HL-60 (cell line): ENCODE data around the gene MORF4L1.
"Not testable (repeated sequence)": the region's sequence is repeated elsewhere in the genome, so short reads cannot be mapped to it uniquely, and the experiment has no call there.

Experiments
- DNase-seq, 2 experiments: peaks; one replicate each; pipeline ENCODE4 v3.0.0-alpha.2; 2010 to 2020; ENCODE audit warnings: low read depth in 1 of 2, low spot score in 1 of 2
- H3K27ac ChIP-seq: fragments of 250-450 bp; sonication (Bioruptor Pico); replicated peaks from 2 replicates; pipeline ENCODE4 v1.5.1; 2020; ENCODE audit warnings: mild to moderate bottlenecking, moderate library complexity
- H3K27me3 ChIP-seq: fragments of 250-450 bp; sonication (Bioruptor Pico); 2 replicates; pipeline ENCODE4 v1.5.1; 2021; ENCODE audit warnings: mild to moderate bottlenecking, moderate library complexity; ENCODE audit not compliant: insufficient read depth, poor library complexity, severe bottlenecking
- H3K4me3 ChIP-seq: replicated peaks from 2 replicates; pipeline ENCODE4 v1.5.1; 2011; ENCODE audit warnings: mild to moderate bottlenecking, control low read depth, low read length; ENCODE audit not compliant: insufficient read depth
- CTCF ChIP-seq: IDR thresholded peaks from one replicate; pipeline ENCODE4 v1.5.1; 2011; ENCODE audit warnings: low read length, control low read depth, inconsistent platforms; ENCODE audit not compliant: insufficient read depth
- GABPA ChIP-seq: IDR thresholded peaks from 2 replicates; pipeline ENCODE4 v1.6.1; 2012; ENCODE audit warnings: low read depth
- POLR2AphosphoS5 ChIP-seq: IDR thresholded peaks from 2 replicates; pipeline ENCODE4 v1.6.1; 2012; ENCODE audit warnings: low read depth
- SPI1 ChIP-seq: IDR thresholded peaks from 2 replicates; pipeline ENCODE4 v1.6.1; 2012; ENCODE audit warnings: low read depth, mild to moderate bottlenecking, borderline replicate concordance
- TF ChIP-seq, protein P1 (sequence below): IDR thresholded peaks from 2 replicates; pipeline ENCODE4 v1.6.1; 2012; ENCODE audit warnings: low read depth; ENCODE audit not compliant: insufficient replicate concordance

MORF4L1 gene

DNA sequence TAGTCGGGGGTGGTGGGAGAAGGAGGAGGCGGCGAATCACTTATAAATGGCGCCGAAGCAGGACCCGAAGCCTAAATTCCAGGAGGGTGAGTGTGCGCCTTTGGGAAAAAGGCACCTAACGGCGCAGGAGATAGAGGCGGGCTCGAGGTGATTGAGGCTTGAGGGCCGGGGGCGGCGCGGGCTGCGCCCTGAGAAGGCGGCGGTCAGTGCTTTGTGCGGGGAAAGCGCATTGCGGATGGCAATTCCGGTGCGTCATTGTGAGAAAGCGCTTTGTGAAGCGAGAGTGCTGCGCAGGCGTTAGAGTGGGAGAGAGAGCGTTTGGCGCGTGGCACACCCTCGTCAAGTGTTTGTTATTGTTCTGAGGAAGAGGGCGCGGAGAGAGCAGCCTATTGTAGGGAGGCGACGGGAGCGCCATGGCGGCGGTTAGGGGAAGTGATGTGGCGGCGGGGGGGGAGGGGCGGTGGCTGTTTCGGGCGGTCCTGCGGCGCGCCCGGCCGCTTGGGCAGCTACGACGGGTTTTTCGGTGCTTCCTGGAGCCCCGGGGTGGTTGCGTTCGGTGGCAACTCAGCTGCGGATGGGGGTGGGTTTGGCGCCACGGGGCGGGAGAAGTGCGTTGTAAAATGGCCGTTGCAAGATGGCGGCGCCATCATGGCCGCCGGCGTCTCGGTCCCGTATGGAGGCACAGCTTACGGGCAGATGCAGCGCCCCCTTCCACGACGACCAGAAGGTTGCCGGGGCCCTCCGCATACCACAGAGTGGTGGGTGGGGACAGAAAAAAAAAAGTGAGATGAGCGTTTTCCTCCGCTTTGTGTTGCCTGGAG lies 492 bp downstream of the MORF4L1 start:
- peak; percentile 33; the same call in 1 of the 2 replicates for TF ChIP-seq POLR2AphosphoS5
- TF ChIP-seq SPI1, result 0 out of 2 replicates have a peak, but pooled peaks have one; percentile 47
- TF ChIP-seq, protein P1, sequence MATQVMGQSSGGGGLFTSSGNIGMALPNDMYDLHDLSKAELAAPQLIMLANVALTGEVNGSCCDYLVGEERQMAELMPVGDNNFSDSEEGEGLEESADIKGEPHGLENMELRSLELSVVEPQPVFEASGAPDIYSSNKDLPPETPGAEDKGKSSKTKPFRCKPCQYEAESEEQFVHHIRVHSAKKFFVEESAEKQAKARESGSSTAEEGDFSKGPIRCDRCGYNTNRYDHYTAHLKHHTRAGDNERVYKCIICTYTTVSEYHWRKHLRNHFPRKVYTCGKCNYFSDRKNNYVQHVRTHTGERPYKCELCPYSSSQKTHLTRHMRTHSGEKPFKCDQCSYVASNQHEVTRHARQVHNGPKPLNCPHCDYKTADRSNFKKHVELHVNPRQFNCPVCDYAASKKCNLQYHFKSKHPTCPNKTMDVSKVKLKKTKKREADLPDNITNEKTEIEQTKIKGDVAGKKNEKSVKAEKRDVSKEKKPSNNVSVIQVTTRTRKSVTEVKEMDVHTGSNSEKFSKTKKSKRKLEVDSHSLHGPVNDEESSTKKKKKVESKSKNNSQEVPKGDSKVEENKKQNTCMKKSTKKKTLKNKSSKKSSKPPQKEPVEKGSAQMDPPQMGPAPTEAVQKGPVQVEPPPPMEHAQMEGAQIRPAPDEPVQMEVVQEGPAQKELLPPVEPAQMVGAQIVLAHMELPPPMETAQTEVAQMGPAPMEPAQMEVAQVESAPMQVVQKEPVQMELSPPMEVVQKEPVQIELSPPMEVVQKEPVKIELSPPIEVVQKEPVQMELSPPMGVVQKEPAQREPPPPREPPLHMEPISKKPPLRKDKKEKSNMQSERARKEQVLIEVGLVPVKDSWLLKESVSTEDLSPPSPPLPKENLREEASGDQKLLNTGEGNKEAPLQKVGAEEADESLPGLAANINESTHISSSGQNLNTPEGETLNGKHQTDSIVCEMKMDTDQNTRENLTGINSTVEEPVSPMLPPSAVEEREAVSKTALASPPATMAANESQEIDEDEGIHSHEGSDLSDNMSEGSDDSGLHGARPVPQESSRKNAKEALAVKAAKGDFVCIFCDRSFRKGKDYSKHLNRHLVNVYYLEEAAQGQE, result peak; percentile 23
- TF ChIP-seq CTCF, result peak; percentile 33
- no peak for TF ChIP-seq GABPA
- DNase-seq, result peak; percentile 76 to 88
- Histone ChIP-seq H3K27ac (peak overlapping the region; percentile 100), H3K27me3 (no peaks in the 10 kb centered on the region), H3K4me3 (peak overlapping the region; percentile 63)

DNA sequence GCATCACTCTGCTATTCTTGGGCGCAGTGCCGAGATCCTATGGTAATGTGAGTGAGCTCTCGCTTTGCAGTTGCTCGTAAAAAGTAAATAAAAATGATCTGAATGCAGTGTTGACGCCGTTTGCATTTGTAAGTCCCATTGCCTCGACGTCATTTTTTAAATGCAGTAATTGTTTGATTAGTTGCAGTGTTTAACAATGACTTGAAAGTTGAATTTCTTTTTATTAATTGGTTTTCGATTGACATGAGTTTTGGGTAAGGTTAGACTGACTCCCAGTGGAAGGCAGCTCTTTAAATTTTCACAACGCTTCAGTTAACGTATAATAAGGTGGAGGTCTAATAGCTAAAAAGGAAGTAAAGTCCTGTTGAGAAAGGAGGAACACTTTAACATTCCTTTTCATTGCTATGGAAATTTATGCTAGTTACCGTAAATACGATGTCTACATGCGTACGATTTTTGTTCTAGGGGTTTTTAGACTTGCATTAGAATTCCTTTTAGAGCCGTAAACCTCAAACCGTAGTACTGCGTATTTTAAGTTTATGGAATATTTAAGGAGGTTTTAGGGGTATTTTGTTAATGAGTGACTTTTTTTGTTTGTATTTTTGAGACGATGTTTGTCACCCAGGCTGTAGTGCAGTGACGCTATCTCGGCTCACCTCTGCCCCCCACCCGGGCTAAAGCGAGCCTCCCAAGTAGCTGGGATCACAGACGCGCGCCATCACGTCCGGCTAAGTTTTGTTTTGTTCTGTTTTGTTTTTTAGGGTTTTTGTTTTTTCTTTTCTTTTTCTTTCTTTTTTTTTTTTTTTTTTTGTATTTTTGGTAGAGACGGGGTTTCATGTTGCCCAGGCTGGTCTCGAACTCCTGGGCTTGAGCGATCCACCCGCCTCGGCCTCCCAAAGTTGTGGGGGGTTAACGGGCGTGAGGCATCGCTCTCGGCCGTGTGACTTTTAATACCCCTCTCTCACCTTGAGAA lies 1.4 kb downstream of the MORF4L1 start:
- DNase-seq, result no peak
- Histone ChIP-seq H3K27ac (peak overlapping the region; percentile 100), H3K4me3 (peak overlapping the region; percentile 63), H3K27me3 (no peaks in the 10 kb centered on the region)
- TF ChIP-seq GABPA, result no peak
- no peak for TF ChIP-seq CTCF
- no peak for TF ChIP-seq SPI1
- TF ChIP-seq, protein P1, result no peak
- no peak for TF ChIP-seq POLR2AphosphoS5

DNA sequence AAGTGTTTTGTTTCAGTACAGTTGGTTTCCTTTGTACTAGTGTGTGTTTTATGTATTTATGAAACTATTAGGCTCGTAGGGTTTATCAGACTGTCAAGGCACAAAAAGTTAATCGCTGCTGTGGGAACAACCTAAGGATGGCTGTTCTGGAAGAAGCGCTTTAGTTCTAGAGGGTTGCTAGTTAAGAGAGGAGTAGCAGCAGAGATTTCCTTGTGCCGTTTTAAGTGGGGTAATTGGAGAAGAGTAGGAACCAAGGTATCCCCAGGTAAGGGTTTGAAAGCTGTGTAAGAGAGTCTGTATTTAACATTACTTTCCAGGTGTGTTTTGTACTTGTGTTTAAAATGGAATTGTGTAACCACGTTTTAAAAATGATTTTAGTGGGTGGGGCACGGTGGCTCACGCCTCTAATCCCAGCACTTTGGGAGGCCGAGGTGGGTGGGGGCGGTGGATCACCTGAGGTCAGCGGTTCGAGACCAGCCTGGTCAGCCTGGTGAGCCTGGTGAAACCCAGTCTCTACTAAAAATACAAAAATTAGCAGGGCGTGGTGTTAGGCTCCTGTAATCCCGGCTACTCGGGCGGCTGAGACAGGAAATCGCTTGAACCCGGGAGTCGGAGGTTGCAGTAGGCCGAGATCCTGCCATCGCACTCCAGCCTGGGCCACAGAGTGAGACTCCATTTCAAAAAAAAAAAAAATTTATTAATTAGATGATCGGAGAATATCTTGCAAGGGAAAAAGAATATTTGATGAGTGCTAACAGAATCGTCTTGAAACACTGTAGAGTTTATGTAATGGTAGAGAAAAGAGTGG lies 2.6 kb downstream of the MORF4L1 start:
- no peaks in the 10 kb centered on the region for H3K27me3 ChIP-seq
- peak overlapping the region; percentile 100 for H3K27ac ChIP-seq
- no peak for DNase-seq
- TF ChIP-seq, protein P1, result no peak
- TF ChIP-seq CTCF, result no peak
- no peak for TF ChIP-seq SPI1
- TF ChIP-seq GABPA, result no peak
- TF ChIP-seq POLR2AphosphoS5, result no peak
- H3K4me3 ChIP-seq, result peak overlapping the region; percentile 63

- peak overlapping the region; percentile 63 for H3K4me3 ChIP-seq
- not testable (repeated sequence) for H3K27ac ChIP-seq, DNase-seq
These were observed 4.3 kb downstream of the MORF4L1 start for GRCh38 chr15:78876954-78877353.

More at GRCh38 chr15:78876954-78877353, 4.3 kb downstream of the MORF4L1 start:
- not testable (repeated sequence) for H3K27me3 ChIP-seq
